Adrenal gland (tissue), 12 donors: ENCODE results near the gene SPEG. TPM values are rescaled to one million over a fixed set of nuclear protein-coding genes. Genes with fewer than 3 reads are reported as not detected.

Experiments used
- DNase-seq, 7 donors: peaks; one replicate each; pipeline ENCODE4 v3.0.0-alpha.2; 2019 to 2020
- H3K27ac ChIP-seq, 5 donors: fragments of 200-600 bp; sonication (generic) in 4 of 5; 1 replicate in 3 of 5; 2 replicates in 2 of 5; pipeline versions ENCODE4 v1.5.1 to v1.8.0; 2016 to 2020; ENCODE audit warnings: mild to moderate bottlenecking in 1 of 5
- H3K27me3 ChIP-seq: fragments of 200-600 bp; 2 replicates; pipeline ENCODE4 v1.8.0; 2021
- H3K36me3 ChIP-seq, 2 donors: fragments of 200-600 bp; replicated peaks in 1 of 2; 1 replicate in 1 of 2; 2 replicates in 1 of 2; pipeline versions ENCODE4 v1.5.1 to v1.8.0; 2018 to 2022
- H3K4me1 ChIP-seq, 2 donors: fragments of 200-600 bp; replicated peaks in 1 of 2; 1 replicate in 1 of 2; 2 replicates in 1 of 2; pipeline versions ENCODE4 v1.5.1 to v1.8.0; 2018 to 2021
- H3K4me3 ChIP-seq, 4 donors: fragments of 200-600 bp; sonication (generic) in 3 of 4; one replicate each; pipeline ENCODE4 v1.5.1; 2016 to 2018
- H3K9me3 ChIP-seq, 3 donors: fragments of 200-600 bp; sonication (generic) in 1 of 3; replicated peaks in 1 of 3; 1 replicate in 2 of 3; 2 replicates in 1 of 3; pipeline versions ENCODE4 v1.5.1 to v1.8.0; 2016 to 2021
- POLR2A ChIP-seq, 2 donors: fragments of 450-650 bp; IDR thresholded peaks; one replicate each; pipeline ENCODE4 v1.6.1; 2017; ENCODE audit warnings: antibody characterized with exemption in 2 of 2, mild to moderate bottlenecking in 2 of 2, moderate library complexity in 1 of 2
- WGBS, 4 donors: extraction: QIAGEN DNeasy Blood & Tissue Kit in 2 of 4; methylation state at CpG; one replicate each; pipeline versions ENCODE4 v1.1.5 to v1.1.7; 2013 to 2017; 5-methylcytosine and 5-hydroxymethylcytosine counted together
- intact Hi-C, 2 donors: fragments of 100-400 bp; cut with DNase I; formaldehyde crosslinking; loops; one replicate each; pipeline versions ENCODE4 v1.14.1 to v1.15.0; 2022 to 2023
- polyA plus RNA-seq, 3 donors: library from polyadenylated mRNA; stranded (reverse); fragments of 200-250 nt in 2 of 3; fragments of 350-450 nt in 1 of 3; fragmentation: Illumina TruSeq in 1 of 3; extraction: RNeasy Lipid Tissue Mini Kit (QIAGEN cat#74804) in 1 of 3; gene quantifications; one replicate each; pipeline ENCODE4 v1.2.3, GENCODE V29; 2013 to 2014
- total RNA-seq, 9 donors: library from RNA; depleted of rRNA in 4 of 9; stranded (reverse); fragments of >200 nt in 4 of 9; fragments of 120-200 nt in 1 of 9; fragmentation: NEBNext Ultra II Directional in 1 of 9; extraction: Animal tissue kit (Norgen Biotek cat#: 25700) in 1 of 9; gene quantifications; one replicate each; pipeline versions ENCODE4 v1.1.0 to v1.2.4, GENCODE V29; 2013 to 2023
- TF ChIP-seq, protein P1 (sequence below), 6 experiments: fragments of 450-650 bp in 4 of 6; fragments of 200-600 bp in 2 of 6; sonication (generic) in 1 of 6; IDR thresholded peaks; 1 replicate in 5 of 6; 2 replicates in 1 of 6; pipeline versions ENCODE4 v1.5.1 to v1.8.0; 2016 to 2021; ENCODE audit warnings: antibody characterized with exemption in 6 of 6, mild to moderate bottlenecking in 2 of 6, moderate library complexity in 1 of 6
- donor health status: healthy with polysubstance abuse.
- donor health status: Bipolar disorder and iron deficiency.
- donor health status: DM: yes; HTN: yes; CAD: no.
- donor health status: DM: no; HTN: no; CAD: no.
- donor health status: DM: no; HTN: no; CAD: no.
- donor health status: DM: yes; HTN: yes; CAD: no.

Gene SPEG
- total and polyA plus RNA-seq, 12 donors: 0.66 to 178 (median 5.5) TPM

DNA sequence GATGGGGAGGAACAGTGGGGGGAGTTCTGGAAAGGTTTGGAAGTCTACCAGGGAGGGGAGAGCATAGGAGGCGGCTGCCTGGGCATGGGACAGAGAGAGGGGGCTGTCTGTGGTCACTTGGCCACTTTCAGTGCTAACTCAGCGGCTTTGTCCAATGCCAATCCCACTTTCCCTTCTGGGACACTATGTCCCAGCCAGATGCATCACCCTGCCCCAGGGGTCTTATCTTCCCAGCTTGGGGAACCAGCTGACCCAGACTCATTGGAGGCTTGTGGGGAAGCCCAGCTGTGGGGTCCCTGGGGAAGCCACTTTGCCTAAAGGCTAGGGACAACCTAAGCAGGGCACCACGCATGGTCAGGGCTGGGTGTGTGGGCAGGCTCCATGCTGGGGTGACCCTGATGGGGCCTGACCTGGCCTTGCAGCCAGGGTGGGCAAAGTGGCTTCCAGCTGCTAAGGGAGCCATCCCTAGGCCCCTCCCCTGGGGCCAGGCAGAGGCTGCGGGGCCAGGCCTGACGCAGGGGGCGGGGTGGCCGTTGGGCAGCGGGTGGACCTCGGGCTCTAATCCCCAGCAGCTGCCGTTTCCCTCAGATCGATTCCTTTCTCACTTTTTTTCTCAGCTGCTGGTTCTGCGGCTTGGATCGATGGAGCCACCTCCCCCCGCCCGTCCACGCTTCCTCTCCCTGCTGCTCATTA is 78.0 kb downstream of the SPEG start:
- intact Hi-C loops: no loop called here
- DNase-seq: no peak
- H3K9me3 ChIP-seq: no peaks in the 10 kb centered on the region
- H3K27ac ChIP-seq: no peak overlapping the region
- peaks cover 0 to 6% of the 10 kb centered on the region in 2 donors for H3K4me1 ChIP-seq
- WGBS, 4 donors: 15 to 33% (median 21%) methylated on average over 14 to 16 of the region's 16 CpGs
- TF ChIP-seq, protein P1, sequence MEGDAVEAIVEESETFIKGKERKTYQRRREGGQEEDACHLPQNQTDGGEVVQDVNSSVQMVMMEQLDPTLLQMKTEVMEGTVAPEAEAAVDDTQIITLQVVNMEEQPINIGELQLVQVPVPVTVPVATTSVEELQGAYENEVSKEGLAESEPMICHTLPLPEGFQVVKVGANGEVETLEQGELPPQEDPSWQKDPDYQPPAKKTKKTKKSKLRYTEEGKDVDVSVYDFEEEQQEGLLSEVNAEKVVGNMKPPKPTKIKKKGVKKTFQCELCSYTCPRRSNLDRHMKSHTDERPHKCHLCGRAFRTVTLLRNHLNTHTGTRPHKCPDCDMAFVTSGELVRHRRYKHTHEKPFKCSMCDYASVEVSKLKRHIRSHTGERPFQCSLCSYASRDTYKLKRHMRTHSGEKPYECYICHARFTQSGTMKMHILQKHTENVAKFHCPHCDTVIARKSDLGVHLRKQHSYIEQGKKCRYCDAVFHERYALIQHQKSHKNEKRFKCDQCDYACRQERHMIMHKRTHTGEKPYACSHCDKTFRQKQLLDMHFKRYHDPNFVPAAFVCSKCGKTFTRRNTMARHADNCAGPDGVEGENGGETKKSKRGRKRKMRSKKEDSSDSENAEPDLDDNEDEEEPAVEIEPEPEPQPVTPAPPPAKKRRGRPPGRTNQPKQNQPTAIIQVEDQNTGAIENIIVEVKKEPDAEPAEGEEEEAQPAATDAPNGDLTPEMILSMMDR (IDR thresholded peaks at IDR 0.05): no peak
- no peak for TF ChIP-seq POLR2A (IDR thresholded peaks at IDR 0.05)
- no peak overlapping the region for H3K4me3 ChIP-seq
- H3K27me3 ChIP-seq: peaks cover 31% of the 10 kb centered on the region
- H3K36me3 ChIP-seq: no peaks in the 10 kb centered on the region

DNA sequence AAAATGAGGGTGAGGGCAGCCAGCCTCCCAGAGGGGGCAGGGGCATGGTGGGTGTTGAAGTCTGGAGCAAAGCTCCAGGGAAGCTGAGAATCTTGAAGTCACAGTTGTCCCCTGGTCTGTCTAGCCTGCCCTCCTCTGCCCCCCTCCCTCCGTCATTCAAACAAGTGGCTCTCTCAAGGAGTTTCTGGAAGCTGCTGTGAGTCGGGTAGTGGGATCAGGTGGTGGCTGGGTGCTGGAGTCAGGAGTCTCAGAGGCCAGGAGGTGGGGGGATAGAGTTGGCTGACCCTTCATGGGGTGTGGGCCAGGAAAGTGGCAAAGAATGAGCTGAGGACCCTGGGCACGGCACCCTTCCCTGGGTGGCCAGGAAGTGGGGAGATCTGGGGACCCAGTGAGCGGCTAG is 79.1 kb downstream of the SPEG start:
- no peak for DNase-seq
- WGBS, 4 donors: 7 to 25% (median 13%) methylated on average over 3 to 4 of the region's 4 CpGs
- Histone ChIP-seq H3K9me3 (no peaks in the 10 kb centered on the region), H3K4me3 (no peak overlapping the region), H3K36me3 (no peaks in the 10 kb centered on the region), H3K27me3 (peaks cover 31% of the 10 kb centered on the region), H3K4me1 (peaks cover 0 to 6% of the 10 kb centered on the region in 2 donors), H3K27ac (peak overlapping the region in 1 of 5 donors; percentile 52)
- no peak for TF ChIP-seq POLR2A (IDR thresholded peaks at IDR 0.05)
- TF ChIP-seq, protein P1 (IDR thresholded peaks at IDR 0.05): no peak
- intact Hi-C loops: no loop called here

DNA sequence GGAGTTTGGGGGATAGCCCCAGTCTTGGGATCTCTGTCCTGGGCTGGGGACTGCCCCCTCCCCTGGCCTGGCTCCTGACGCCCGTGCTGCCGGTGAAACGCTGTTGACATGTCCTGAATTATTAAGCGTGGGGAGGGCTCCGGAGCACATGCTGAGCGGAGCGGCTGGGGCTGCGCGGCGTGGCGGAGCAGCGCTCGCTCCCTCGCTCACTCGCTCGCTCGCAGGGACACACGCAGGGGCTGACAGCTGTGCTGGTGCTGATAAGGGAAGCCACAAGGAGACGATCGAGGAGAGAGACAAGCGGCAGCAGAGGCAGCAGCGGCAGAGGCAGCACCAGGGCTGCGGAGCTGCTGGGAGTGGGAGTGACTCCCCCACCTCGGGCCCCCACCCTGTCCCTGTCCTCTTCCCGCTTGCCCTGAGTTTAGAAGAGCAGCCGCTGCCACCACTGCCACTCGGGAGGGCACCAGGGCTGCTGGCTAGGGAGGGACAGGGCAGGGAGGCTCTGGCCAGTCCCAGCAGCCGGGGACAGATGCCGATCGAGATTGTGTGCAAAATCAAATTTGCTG is 79.6 kb downstream of the SPEG start, which contains the start of gene ASIC4:
TSS of gene ASIC4 (plus strand) at position 287 of the 566 bp plus-strand sequence. CDS start at position 530, 243 bp downstream.
- Histone ChIP-seq H3K27me3 (peaks cover 31% of the 10 kb centered on the region), H3K4me3 (no peak within 1 kb of the TSS), H3K27ac (peak within 1 kb of the TSS in 1 of 5 donors; percentile 52), H3K9me3 (no peaks in the 10 kb centered on the region), H3K36me3 (no peaks in the 10 kb centered on the region), H3K4me1 (peaks cover 0 to 6% of the 10 kb centered on the region in 2 donors)
- DNase-seq: peak in 2 of 7 donors; percentile 18 to 76
- intact Hi-C loops: no loop called here
- TF ChIP-seq, protein P1 (IDR thresholded peaks at IDR 0.05): no peak
- no peak for TF ChIP-seq POLR2A (IDR thresholded peaks at IDR 0.05)
- WGBS, 4 donors: 1 to 14% (median 7%) methylated on average over 7 to 31 of the region's 31 CpGs

DNA sequence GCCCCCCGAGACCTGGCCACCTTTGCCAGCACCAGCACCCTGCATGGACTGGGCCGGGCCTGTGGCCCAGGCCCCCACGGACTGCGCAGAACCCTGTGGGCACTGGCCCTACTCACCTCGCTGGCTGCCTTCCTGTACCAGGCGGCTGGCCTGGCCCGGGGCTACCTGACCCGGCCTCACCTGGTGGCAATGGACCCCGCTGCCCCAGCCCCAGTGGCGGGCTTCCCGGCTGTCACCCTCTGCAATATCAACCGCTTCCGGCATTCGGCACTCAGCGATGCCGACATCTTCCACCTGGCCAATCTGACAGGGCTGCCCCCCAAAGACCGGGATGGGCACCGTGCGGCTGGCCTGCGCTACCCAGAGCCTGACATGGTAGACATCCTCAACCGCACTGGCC is 80.2 kb downstream of the SPEG start:
- 73 to 93% (median 87%) methylated on average over 5 to 21 of the region's 21 CpGs for WGBS, 4 donors
- peaks cover 37% of the 10 kb centered on the region for H3K27me3 ChIP-seq
- H3K36me3 ChIP-seq: no peaks in the 10 kb centered on the region
- intact Hi-C loops: no loop called here
- H3K9me3 ChIP-seq: no peaks in the 10 kb centered on the region
- peaks cover 0 to 1% of the 10 kb centered on the region in 2 donors for H3K4me1 ChIP-seq
- DNase-seq: no peak
- H3K4me3 ChIP-seq: no peak overlapping the region
- H3K27ac ChIP-seq: peak overlapping the region in 1 of 5 donors; percentile 52
- TF ChIP-seq, protein P1 (IDR thresholded peaks at IDR 0.05): no peak
- TF ChIP-seq POLR2A (IDR thresholded peaks at IDR 0.05): no peak
